ENCODE measurements around the gene GPD1. TPM values are rescaled to one million over a fixed set of nuclear protein-coding genes. Genes with fewer than 3 reads are reported as not detected.

The GPD1 gene
- total and polyA plus RNA-seq, 10 donors: 0.13 to 0.79 (median 0.48) TPM; not detected in 1

GRCh38 chr12:50086148-50086547, 17.7 kb upstream of the GPD1 start:
- 84 to 93% (median 87%) methylated on average over 5 of the region's 5 CpGs for WGBS, 5 donors
- H3K4me1 ChIP-seq: peaks cover 7 to 54% (median 41%) of the 10 kb centered on the region in 6 donors
- H3K4me3 ChIP-seq: peak overlapping the region in 7 of 8 donors; percentile 74 to 97 (median 88)
- TF ChIP-seq CTCF (IDR thresholded peaks at IDR 0.05 in 8 of 11, conservative IDR thresholded peaks at IDR 0.05 in 3 of 11): no peak
- TF ChIP-seq POLR2A (IDR thresholded peaks at IDR 0.05): no peak
- TF ChIP-seq POLR2AphosphoS5 (IDR thresholded peaks at IDR 0.05): no peak
- intact Hi-C loops (cut with DNase I; ENCODE audit: low total_unique reads): loop anchor here (5.0 kb wide), 1 partner anchor 81 kb away; the partner anchor contains the start of gene CERS5
- DNase-seq: peak; percentile 77
- peak overlapping the region in 6 of 8 donors; percentile 95 to 99 (median 98) for H3K27ac ChIP-seq
- H3K36me3 ChIP-seq: peaks cover 7 to 48% (median 39%) of the 10 kb centered on the region in 6 donors
- H3K9me3 ChIP-seq: no peaks in the 10 kb centered on the region
- peaks cover 0 to under 1% (median 0%) of the 10 kb centered on the region in 7 donors for H3K27me3 ChIP-seq (replicated peaks in 1 of 7)

- intact Hi-C loops (cut with DNase I; ENCODE audit: low total_unique reads): loop anchor here (5.0 kb wide), 1 partner anchor 80 kb away; the partner anchor contains the start of gene CERS5
- TF ChIP-seq POLR2AphosphoS5 (IDR thresholded peaks at IDR 0.05) (no peak), POLR2A (IDR thresholded peaks at IDR 0.05) (no peak), CTCF (IDR thresholded peaks at IDR 0.05 in 8 of 11, conservative IDR thresholded peaks at IDR 0.05 in 3 of 11) (no peak)
- Histone ChIP-seq H3K27ac (peak overlapping the region in 1 of 8 donors; percentile 99), H3K36me3 (peaks cover 7 to 58% (median 49%) of the 10 kb centered on the region in 6 donors), H3K4me3 (no peak overlapping the region), H3K27me3 (replicated peaks in 1 of 7) (no peaks in the 10 kb centered on the region), H3K4me1 (peaks cover 7 to 53% (median 41%) of the 10 kb centered on the region in 6 donors), H3K9me3 (no peaks in the 10 kb centered on the region)
- peak; percentile 31 for DNase-seq
- WGBS, 5 donors: 75 to 94% (median 85%) methylated on average over 9 of the region's 9 CpGs
Observed at GRCh38 chr12:50087151-50087550, 16.7 kb upstream of the GPD1 start.

- H3K36me3 ChIP-seq: peaks cover 7 to 67% (median 57%) of the 10 kb centered on the region in 6 donors
- no peak for TF ChIP-seq POLR2AphosphoS5 (IDR thresholded peaks at IDR 0.05)
- TF ChIP-seq POLR2A (IDR thresholded peaks at IDR 0.05): no peak
- TF ChIP-seq CTCF (IDR thresholded peaks at IDR 0.05 in 8 of 11, conservative IDR thresholded peaks at IDR 0.05 in 3 of 11): no peak
- H3K4me3 ChIP-seq: no peak overlapping the region
- no peaks in the 10 kb centered on the region for H3K27me3 ChIP-seq (replicated peaks in 1 of 7)
- H3K9me3 ChIP-seq: no peaks in the 10 kb centered on the region
- no peak for DNase-seq
- intact Hi-C loops (cut with DNase I; ENCODE audit: low total_unique reads): loop anchor here (5.0 kb wide), 1 partner anchor 79 kb away; the partner anchor contains the start of gene CERS5
- H3K4me1 ChIP-seq: peaks cover 7 to 53% (median 41%) of the 10 kb centered on the region in 6 donors
- WGBS, 5 donors: 72 to 84% (median 73%) methylated on average over 3 of the region's 3 CpGs
- peak overlapping the region in 3 of 8 donors; percentile 28 to 99 (median 31) for H3K27ac ChIP-seq
Observed at GRCh38 chr12:50087995-50088394, 15.8 kb upstream of the GPD1 start.

DNA sequence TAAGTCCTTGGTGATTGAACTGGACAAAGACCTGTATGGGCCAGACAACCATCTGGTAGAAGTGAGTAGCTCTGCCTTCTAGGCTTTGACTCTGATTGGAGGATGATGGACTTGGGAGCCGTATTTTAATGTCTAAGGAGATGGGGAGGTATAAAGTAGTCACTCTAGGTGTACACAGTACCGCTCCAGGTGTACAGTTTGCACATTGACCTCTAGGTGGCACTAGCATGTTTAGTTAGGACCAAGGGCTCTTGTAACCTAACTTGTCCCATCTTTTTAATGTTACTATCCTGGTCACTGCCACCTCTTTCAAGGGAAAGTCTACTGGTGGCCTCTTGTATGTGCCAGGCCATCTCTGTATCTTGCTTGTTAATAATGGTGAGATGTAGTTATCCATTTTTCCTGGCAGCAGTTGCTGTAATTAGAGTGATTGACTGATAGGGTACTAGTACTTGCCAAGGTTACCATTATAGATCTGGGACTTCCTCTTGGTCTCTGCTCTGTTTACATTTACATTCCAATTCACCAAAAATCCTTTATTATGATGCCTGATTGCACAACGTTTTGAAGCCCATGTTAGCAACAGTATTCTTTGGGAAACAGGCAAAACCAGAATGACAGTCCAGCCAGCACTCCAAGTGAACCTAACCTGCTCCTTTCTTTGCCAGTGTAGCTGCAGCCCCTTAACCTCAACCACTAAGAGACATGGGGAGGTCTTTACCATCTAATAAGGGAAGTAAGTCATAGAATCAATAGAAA, 15.1 kb upstream of the GPD1 start:
- Histone ChIP-seq H3K4me1 (peaks cover 7 to 51% (median 41%) of the 10 kb centered on the region in 6 donors), H3K27me3 (replicated peaks in 1 of 7) (no peaks in the 10 kb centered on the region), H3K4me3 (no peak overlapping the region), H3K9me3 (no peaks in the 10 kb centered on the region), H3K36me3 (peaks cover 13 to 74% (median 65%) of the 10 kb centered on the region in 6 donors), H3K27ac (peak overlapping the region in 3 of 8 donors; percentile 28 to 99 (median 31))
- peak; percentile 13 for DNase-seq
- peak; percentile 48 to 87 (median 77) for TF ChIP-seq CTCF (IDR thresholded peaks at IDR 0.05 in 8 of 11, conservative IDR thresholded peaks at IDR 0.05 in 3 of 11)
- no peak for TF ChIP-seq POLR2A (IDR thresholded peaks at IDR 0.05)
- TF ChIP-seq POLR2AphosphoS5 (IDR thresholded peaks at IDR 0.05): no peak
- WGBS, 5 donors: 12 to 40% (median 37%) methylated on average over 3 of the region's 3 CpGs
- intact Hi-C loops (cut with DNase I; ENCODE audit: low total_unique reads): loop anchor here (5.0 kb wide), 1 partner anchor 79 kb away; the partner anchor contains the start of gene CERS5

Measured in spleen (tissue), 11 donors.